Measurements from ENCODE around the gene PHACTR1.

GRCh38 chr6:13180538-13180937 is 464.0 kb downstream of the PHACTR1 start:
- TF ChIP-seq CTCF (conservative IDR thresholded peaks at IDR 0.05 in 1 of 2, IDR thresholded peaks at IDR 0.05 in 1 of 2; ENCODE audit: extremely low read depth in 1 of 2, insufficient read depth in 1 of 2, low read depth in 1 of 2, low read length in 2 of 2) (no peak), EZH2 (IDR thresholded peaks at IDR 0.05; ENCODE audit: borderline replicate concordance, low read length) (no peak)
